ENCODE measurements around the gene ULK1. TPM values are rescaled to one million over a fixed set of nuclear protein-coding genes. Genes with fewer than 3 reads are reported as not detected.

The ULK1 gene
- total RNA-seq, 4 donors from 2014 or later = 9.1 to 55.0 (median 19.5) TPM

DNA sequence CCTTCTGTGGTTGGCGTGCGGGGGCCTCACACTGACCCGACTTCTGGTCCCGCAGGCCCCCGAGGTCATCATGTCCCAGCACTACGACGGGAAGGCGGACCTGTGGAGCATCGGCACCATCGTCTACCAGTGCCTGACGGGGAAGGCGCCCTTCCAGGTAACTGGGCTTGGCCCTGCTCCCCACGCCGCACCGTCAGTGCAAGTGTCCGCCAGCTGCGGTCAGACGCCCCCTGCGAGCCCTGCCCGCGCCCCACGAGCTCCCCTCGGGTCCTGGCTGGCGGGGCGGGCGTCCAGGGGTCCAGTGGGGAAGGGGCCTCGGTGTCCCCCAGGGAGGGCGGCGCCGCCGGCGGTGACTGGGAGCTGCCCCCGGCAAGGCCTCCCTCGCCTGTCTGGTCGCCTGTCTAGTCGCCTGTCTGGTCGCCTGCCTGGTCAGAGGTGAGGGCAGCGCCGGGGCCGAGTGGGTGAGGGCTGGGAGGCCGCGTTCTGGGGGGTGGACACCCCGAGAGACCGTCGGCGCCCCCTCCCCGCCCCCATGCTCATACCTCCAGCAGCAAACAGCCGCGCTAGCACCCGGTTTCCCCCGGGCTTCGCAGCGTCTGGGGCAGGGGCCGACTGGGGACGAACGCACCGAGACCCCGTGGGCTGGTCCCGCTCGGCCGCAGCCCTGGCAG, 14.8 kb downstream of the ULK1 start:
- Histone ChIP-seq H3K9me3 (no peaks in the 10 kb centered on the region), H3K27ac (no peak overlapping the region), H3K27me3 (no peaks in the 10 kb centered on the region), H3K4me3 (no peak overlapping the region), H3K36me3 (peaks cover 30 to 86% (median 45%) of the 10 kb centered on the region in 3 donors), H3K4me1 (peaks cover 0 to 27% (median 11%) of the 10 kb centered on the region in 3 donors)
- intact Hi-C loops (cut with DNase I) = no loop called here
- 98% methylated on average over 7 of the region's 61 CpGs; no CpG with 5 or more reads in 1 of the 2 donors for WGBS, 2 donors
- DNase-seq = no peak
- no peak for TF ChIP-seq POLR2A (IDR thresholded peaks at IDR 0.05)
- TF ChIP-seq, protein P1, sequence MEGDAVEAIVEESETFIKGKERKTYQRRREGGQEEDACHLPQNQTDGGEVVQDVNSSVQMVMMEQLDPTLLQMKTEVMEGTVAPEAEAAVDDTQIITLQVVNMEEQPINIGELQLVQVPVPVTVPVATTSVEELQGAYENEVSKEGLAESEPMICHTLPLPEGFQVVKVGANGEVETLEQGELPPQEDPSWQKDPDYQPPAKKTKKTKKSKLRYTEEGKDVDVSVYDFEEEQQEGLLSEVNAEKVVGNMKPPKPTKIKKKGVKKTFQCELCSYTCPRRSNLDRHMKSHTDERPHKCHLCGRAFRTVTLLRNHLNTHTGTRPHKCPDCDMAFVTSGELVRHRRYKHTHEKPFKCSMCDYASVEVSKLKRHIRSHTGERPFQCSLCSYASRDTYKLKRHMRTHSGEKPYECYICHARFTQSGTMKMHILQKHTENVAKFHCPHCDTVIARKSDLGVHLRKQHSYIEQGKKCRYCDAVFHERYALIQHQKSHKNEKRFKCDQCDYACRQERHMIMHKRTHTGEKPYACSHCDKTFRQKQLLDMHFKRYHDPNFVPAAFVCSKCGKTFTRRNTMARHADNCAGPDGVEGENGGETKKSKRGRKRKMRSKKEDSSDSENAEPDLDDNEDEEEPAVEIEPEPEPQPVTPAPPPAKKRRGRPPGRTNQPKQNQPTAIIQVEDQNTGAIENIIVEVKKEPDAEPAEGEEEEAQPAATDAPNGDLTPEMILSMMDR (IDR thresholded peaks at IDR 0.05) = no peak

DNA sequence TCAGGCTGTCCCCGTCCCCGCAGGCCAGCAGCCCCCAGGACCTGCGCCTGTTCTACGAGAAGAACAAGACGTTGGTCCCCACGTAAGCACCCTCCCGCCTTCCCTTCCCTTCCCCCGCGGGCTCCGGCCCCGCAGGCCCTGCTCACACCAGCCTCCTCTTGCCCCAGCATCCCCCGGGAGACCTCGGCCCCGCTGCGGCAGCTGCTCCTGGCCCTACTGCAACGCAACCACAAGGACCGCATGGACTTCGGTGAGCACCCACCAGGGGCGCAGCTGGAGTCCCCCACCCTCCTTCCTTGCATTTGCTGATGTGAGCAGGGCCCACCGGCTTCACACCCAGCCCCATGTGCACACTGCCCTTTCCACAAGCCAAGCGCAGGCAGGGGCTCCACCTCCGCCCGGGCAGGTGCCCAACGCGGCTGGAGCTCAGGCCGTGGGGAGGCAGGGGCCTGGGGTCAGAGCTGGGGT, 15.4 kb downstream of the ULK1 start:
- Histone ChIP-seq H3K36me3 (peaks cover 34 to 92% (median 50%) of the 10 kb centered on the region in 3 donors), H3K4me3 (no peak overlapping the region), H3K27ac (no peak overlapping the region), H3K9me3 (no peaks in the 10 kb centered on the region), H3K4me1 (peaks cover 0 to 21% (median 11%) of the 10 kb centered on the region in 3 donors), H3K27me3 (no peaks in the 10 kb centered on the region)
- no peak for TF ChIP-seq POLR2A (IDR thresholded peaks at IDR 0.05)
- TF ChIP-seq, protein P1 (IDR thresholded peaks at IDR 0.05) = no peak
- 94 to 95% methylated on average over 12 to 16 of the region's 26 CpGs for WGBS, 2 donors
- intact Hi-C loops (cut with DNase I) = no loop called here
- no peak for DNase-seq

DNA sequence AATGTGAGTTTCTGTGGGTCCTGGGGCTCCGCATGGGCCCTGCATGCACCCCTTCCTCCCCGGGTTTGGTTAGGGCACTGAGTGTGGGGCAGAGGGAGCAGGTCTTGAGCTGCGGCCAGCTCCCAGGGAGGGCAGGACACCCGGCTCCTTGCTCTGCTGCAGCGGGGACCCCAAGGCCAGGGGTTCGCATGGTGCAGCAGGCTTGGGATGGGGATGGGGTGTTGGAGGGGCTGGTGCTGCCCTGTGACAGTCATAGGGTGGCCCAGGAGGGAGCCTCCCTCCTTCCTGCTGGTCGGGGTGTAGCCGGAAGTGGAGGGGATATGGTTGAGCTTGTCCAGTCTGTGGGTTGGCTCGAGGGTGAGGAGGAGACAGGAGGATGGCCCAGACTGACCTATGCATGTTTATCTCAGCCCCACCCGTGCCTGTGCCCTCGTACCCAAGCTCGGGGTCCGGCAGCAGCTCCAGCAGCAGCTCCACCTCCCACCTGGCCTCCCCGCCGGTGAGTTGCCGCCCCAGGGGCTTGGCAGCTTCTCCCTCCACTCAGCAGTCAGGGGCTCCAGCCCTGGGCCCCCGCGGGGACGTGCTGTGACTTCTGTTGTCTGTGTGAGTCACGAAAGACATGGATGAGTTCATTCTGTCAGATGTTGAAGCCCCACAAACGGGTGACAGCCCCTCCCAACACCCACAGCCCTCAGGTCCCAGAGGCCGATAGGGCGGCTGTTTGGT, 16.0 kb downstream of the ULK1 start:
- no peak overlapping the region for H3K4me3 ChIP-seq
- H3K27me3 ChIP-seq = no peaks in the 10 kb centered on the region
- H3K27ac ChIP-seq = no peak overlapping the region
- 45 to 74% methylated on average over 13 to 15 of the region's 23 CpGs for WGBS, 2 donors
- intact Hi-C loops (cut with DNase I) = no loop called here
- peaks cover 40 to 98% (median 57%) of the 10 kb centered on the region in 3 donors for H3K36me3 ChIP-seq
- no peaks in the 10 kb centered on the region for H3K9me3 ChIP-seq
- H3K4me1 ChIP-seq = peaks cover 0 to 15% (median 11%) of the 10 kb centered on the region in 3 donors
- TF ChIP-seq, protein P1 (IDR thresholded peaks at IDR 0.05) = no peak
- TF ChIP-seq POLR2A (IDR thresholded peaks at IDR 0.05) = no peak
- DNase-seq = no peak

DNA sequence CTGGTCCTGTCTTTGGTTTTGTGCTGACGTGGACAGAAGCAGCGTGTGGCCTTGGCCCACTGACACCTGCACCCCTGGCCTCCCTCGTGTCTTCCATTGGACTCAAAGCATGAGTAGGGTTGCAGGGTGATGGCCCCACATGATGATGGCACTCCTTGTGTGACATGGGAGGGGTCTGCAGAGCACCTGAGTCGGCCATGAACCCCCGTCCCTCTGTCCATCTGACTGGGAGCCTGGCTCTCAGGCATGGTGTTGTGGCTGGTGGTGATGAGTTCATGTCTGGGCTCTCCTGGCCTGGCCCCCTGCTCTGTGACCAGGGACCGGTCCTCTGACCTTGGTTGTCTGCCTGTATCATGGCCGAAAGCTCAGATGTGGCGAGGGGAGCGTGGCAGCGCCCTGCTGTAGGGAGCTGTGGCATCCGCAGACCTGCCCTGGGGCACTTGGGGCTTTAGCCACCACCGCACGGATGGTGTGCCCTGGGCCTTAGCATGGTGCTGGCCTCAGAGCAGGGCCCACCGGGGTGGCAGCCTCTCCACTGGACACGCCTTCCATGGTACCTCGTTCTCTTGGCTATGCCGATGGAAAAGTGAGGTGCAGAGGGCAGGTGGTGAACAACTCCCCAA, 16.7 kb downstream of the ULK1 start:
- intact Hi-C loops (cut with DNase I) = no loop called here
- no peak for TF ChIP-seq POLR2A (IDR thresholded peaks at IDR 0.05)
- TF ChIP-seq, protein P1 (IDR thresholded peaks at IDR 0.05) = no peak
- Histone ChIP-seq H3K36me3 (peaks cover 46 to 100% (median 62%) of the 10 kb centered on the region in 3 donors), H3K9me3 (no peaks in the 10 kb centered on the region), H3K4me1 (peaks cover 0 to 14% (median 11%) of the 10 kb centered on the region in 3 donors), H3K27me3 (no peaks in the 10 kb centered on the region), H3K4me3 (no peak overlapping the region), H3K27ac (no peak overlapping the region)
- no peak for DNase-seq
- 75 to 94% methylated on average over 2 to 12 of the region's 17 CpGs for WGBS, 2 donors

Measured in esophagus squamous epithelium (tissue), 5 donors.